Cortex of kidney (tissue), 1 donor: ENCODE results near the gene PDF.
"Not testable (repeated sequence)": the region's sequence is repeated elsewhere in the genome, so short reads cannot be mapped to it uniquely, and the experiment has no call there.

Source experiments
- DNase-seq: peaks from one replicate; lab custom pipeline; 2025; lab: John Stamatoyannopoulos, UW

The PDF gene

DNA sequence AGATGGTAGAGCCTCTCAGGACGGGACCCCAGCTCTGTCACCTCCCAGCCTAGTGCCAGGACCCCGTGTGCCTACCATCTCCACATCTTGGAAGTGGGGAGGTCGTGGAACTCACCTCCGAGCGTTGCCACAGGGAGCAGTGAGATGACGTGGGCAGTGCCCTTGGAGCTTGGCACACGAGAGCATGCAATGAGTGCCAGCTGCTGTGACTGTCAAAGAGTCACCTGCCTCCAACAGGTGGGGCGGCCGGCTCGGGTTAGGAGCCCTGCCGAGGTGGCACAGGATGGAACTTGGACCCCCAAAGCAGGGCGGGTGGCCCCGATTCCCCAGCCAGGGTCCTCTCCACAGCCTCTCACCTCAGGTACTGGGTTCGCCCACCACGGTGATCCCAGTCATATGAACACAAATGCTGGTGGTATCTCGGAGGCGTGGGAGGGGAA lies 13.8 kb downstream of the PDF start:
- DNase-seq: no peak

GRCh38 chr16:69315486-69316311 lies 14.7 kb downstream of the PDF start:
- DNase-seq: no peak

GRCh38 chr16:69314534-69314933 lies 15.9 kb downstream of the PDF start:
- DNase-seq: no peak

DNA sequence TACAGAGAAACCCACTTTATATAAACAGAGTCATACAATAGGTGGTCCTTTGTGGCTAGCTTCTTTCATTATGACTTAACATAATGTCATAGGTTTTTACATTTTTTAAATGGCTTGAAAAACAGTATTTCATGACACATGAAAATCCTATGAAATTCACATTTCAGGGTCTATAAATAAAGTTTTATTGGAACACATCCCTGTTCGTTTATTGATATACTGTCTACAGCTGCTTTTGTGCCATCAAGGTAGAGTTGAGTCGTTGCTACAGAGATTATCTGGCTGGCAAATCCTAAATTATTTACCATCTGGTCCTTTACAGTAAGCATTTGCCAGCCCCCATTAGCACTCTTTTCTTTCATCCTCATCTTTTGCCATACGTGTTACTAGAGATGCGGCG lies 16.9 kb downstream of the PDF start:
- DNase-seq: no peak

DNA sequence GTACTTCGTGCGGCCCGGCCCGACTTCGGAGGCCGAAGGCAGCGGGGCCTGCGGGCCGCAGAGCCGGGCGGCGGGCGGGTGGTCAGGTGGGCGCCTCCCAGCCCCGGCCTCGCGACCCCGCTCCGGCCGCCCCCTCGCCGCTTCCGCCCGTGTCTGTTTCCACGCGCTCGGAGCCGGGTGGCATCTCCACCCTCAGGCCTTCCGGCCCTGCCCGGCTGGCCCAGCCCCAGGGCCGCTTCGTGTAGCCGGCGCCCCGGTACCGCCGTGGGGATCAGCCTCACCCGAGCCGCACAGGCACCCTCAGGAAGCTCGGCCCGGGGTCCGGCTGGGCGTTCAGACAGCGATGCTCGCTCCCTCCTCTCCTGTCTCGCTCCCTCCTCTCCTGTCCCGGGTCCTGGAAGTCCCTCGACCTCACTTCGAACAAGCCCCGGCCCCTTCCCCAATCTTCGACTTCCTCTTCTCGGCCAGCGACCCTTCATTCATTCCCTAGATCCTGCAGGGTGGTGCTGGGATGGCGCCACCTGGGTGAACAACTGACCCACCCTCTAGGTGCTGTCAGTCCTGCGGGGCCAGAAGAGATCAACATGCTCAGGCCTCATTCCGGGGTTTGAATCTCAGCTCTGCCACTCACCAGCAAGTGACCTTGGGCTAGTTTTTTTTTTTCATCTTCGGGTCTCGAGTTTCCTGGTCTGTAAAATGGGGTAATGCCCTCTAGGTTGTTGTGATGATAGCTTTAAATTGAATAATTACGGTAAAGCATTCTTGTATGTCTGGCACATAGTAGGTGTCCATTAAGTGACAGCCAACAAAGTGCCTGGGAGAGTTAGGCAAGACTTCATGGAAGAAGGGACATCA lies 18.6 kb downstream of the PDF start:
- DNase-seq: no peak

DNA sequence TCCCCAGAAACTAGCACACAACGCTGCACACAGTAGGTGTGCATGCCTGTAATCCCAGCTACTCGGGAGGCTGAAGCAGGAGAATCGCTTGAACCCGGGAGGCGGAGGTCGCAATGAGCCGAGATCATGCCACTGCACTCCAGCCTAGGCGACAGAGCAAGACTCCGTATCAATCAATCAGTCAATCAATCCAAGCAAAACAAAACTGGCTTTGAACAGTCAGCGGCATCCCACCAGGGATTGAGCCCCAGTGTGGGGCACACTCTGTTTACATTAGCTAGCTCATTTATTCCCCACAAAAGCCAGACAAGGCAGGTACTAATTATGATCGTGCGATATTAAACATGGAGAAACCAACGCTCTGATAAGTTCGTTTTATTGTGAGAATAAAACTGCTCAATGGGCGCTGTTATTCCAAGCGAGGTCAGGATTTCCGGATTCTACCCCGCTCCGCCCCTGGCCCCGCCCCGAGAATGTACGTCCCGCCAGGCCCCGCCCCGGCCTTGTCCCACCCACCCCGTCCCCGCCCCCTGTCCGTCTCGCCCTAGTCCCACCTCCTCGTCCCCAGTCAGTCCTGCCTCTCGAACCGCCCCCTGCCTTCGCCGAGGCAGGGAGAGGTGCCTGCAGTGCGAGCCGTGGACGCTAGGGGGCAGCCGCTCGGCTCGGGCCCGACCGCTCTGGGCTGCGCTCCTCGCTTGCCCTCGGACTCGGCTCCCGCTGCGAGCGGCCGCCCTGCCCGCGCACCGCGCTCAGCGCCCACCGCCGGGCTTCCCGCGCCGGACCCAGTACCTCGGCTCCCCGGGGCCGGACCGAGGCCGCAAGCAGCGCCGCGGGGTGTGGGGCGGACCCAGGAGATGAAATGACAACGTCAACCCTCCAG lies 19.5 kb downstream of the PDF start, which contains the start of gene VPS4A:
TSS of gene VPS4A (plus strand) at position 698 of the 880 bp plus-strand sequence. CDS start at position 860, 162 bp downstream.
- peak; percentile 45 for DNase-seq

- DNase-seq: no peak
Measured at GRCh38 chr16:69309316-69309715, 21.1 kb downstream of the PDF start.

DNA sequence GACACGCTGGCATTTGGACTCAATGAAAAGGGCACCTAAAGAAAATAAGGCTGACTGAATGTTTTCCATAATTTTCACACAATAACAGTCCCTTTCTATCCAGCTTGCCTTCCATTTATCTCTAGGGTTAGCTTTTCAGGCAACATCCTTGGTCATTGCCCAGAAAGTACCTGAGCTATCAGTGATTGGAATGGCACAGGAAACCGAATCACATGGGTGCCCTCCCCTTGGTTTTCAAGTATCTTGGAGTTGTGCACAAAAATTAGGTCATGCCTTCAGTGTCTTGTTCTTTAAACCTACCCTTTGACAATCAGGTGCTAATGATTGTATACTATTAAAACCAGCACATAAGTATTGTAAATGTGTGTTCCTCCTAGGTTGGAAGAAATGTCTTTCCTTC lies 22.5 kb downstream of the PDF start:
- no peak for DNase-seq

DNA sequence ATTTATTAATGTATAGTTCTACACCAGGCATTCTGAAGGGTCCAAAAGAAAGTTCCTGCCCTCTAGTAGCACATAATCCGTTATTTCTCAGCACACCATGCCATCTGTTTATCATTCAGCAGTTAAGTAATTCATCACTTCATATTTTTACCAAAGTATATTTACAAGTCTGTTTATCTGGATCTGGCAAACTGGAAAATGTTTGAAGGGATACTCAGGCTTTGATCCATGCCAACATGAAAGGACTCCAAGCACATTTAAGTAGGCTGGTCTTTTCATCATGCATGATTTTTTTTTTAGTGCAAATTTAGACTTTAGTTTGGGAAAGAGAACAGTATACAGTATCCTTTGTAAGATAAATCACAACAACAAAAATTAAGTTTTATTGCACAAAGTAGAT lies 23.3 kb downstream of the PDF start:
- no peak for DNase-seq

GRCh38 chr16:69306031-69306430 lies 24.4 kb downstream of the PDF start:
- no peak for DNase-seq

DNA sequence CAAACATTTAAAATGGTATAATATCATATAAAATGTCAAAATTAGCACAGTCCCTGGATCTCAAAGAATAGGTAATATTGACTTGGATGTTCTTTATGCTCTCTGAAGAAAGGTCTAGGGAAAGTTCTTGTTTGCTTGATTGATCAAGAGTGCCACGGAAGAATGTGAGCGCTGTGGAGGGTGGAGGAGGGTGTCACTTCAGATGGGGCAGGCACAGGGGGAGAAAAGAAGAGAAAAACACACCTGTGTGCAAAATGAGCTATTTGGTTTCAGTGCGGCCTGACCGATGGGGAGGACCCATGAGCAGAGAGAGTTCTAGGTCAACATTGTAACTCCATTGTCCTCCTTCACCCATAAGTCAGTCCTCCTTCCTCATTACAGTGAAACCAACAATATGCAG lies 28.1 kb downstream of the PDF start:
- DNase-seq: no peak

- DNase-seq: no peak
Measured at GRCh38 chr16:69301861-69302260, 28.5 kb downstream of the PDF start.

DNA sequence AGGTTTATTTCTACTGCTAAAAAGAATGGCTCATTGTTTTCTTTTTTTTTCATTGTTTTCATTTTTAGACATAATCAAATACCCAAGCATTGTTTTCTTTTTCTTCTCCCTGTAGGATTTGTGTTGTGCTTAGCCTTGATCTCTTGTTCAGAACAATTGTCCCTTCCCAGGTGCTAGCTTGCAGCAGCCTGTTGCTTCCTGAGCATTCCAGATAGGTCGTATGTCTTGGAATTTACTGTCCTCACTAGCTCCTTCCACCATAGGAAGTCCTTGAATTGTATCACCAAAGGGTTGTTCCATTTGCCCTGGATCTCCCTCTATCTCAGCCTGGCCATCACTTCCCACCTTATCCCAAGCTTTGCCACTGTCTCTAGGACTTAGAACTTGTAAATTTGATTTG lies 29.2 kb downstream of the PDF start:
- DNase-seq: no peak

DNA sequence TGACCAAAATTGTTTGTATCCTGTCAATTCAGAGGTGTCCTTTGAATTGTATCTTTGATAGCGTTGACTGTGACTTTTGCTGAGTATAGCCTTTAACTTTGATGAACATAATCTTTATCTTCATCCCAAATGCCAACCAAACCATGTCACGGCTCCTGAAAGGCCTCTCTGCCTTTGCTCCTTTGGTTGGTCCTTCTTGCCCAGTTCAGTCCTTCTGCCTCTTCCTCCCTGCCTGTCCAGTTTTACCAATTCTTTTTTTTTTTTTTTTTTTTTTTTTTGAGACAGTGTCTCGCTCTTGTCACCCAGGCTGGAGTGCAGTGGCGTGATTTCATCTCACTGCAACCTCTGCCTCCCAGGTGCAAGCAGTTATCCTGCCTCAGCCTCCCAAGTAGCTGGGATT lies 32.1 kb downstream of the PDF start:
- DNase-seq: no peak

GRCh38 chr16:69296771-69297170 lies 33.6 kb downstream of the PDF start:
- DNase-seq: not testable (repeated sequence)

DNA sequence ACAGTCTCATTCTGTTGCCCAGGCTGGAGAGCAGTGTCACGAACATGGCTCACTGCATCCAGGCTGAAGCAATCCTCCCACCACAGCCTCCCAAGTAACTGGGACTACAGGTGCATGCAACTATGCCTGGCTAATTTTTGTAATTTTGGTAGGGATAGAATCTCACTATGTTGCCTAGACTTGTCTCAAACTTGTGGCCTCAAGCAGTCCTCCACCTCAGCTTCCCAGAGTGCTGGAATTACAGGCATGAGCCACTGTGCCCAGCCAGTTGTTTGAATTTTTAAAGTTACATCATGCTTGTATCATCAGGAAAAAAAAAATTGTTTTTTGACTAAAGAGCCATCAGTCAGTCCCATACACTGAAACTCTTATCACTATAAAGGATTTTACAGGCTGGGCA lies 36.3 kb downstream of the PDF start:
- no peak for DNase-seq

GRCh38 chr16:69293401-69293800 lies 37.0 kb downstream of the PDF start:
- no peak for DNase-seq

DNA sequence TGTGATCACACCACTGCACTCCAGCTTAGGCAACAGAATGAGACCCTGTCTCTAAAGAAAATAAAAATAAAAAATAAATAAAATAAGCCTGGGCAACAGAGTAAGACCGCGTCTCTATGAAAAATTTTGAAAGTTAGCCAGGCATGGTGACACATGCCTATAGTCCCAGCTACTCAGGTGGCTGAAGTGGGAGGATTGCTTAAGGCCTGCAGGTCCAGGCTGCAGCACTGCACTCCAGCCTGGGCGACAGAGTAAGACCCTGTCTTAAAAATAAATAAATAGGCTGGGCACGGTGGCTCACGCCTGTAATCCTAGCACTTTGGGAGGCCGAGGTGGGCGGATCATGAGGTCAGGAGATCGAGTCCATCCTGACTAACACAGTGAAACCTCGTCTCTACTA lies 38.7 kb downstream of the PDF start:
- DNase-seq: not testable (repeated sequence)

DNA sequence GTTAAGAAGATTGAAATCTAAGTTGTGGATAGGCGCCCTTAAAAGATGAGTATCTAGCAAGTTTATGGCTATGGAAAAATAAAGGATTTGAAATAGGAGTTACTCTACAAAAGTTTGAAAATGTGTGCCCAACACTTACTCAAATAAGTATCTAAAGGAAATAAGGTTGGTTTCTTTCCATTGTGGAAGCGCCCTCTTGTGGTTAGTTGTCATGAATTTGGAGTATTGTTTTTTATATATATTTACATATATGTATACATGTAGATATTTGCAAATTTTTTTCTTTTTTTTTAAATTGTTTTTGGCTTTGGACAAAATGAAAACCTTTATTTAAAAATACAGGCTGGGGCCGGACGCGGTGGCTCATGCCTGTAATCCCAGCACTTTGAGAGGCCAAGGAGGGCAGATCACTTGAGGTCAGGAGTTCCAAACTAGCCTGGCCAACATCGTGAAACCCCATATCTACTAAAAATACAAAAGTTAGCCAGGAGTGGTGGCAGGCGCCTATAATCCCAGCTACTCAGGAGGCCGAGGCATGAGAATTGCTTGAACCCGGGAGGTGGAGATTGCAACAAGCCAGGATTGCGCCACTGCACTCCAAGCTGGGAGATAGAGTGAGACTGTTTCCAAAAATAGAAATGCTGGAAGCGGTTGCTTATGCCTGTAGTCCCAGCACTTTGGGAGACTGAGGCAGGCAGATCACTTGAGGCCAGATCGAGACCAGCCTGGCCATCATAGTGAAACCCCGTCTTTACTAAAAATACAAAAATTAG lies 43.3 kb downstream of the PDF start:
- DNase-seq: no peak

DNA sequence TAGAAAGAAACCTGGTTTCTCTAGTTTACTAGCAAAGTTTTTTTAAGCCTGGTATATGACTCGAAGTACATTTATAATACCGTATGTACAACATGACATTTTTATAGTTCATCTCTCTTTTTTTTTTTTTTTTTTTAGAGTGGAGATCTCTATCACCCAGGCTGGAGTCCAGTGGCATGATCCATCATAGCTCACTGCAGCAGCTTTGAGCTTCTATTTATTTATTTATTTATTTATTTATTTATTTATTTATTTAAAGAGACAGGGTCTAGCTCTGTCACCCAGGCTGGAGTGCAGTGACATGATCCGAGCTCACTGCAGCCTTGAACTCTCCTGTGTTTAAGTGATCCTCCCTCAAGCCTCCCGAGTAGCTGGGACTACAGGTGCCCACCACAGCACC lies 45.1 kb downstream of the PDF start:
- DNase-seq: no peak

- no peak for DNase-seq
Measured at GRCh38 chr16:69283851-69284250, 46.5 kb downstream of the PDF start.
